H9 (cell line): Measurements from ENCODE around the gene FBXO27. TPM values are rescaled to one million over a fixed set of nuclear protein-coding genes. Genes with fewer than 3 reads are reported as not detected.

Experiments
- DNase-seq: peaks from one replicate; pipeline ENCODE4 v3.0.0-alpha.2; 2017
- H2AFZ ChIP-seq: one replicate; pipeline ENCODE4 v1.6.1; 2013; ENCODE audit warnings: mild to moderate bottlenecking, low read length, control low read depth, moderate library complexity
- H2AK5ac ChIP-seq: 2 replicates; pipeline ENCODE4 v1.6.1; 2013; ENCODE audit warnings: low read length, control low read depth, mixed read lengths; ENCODE audit not compliant: insufficient read length
- H2BK120ac ChIP-seq: one replicate; pipeline ENCODE4 v1.6.1; 2013; ENCODE audit warnings: low read depth, mild to moderate bottlenecking, low read length, control low read depth, inconsistent platforms; ENCODE audit not compliant: poor library complexity, severe bottlenecking
- H2BK12ac ChIP-seq: 2 replicates; pipeline ENCODE4 v1.6.1; 2013; ENCODE audit warnings: low read length, control low read depth, mixed read lengths, low read depth; ENCODE audit not compliant: insufficient read length
- H2BK15ac ChIP-seq: 2 replicates; pipeline ENCODE4 v1.6.1; 2013; ENCODE audit warnings: low read depth, low read length, control low read depth
- H2BK20ac ChIP-seq: one replicate; pipeline ENCODE4 v1.6.1; 2013; ENCODE audit warnings: low read depth, mild to moderate bottlenecking, low read length, control low read depth, inconsistent platforms; ENCODE audit not compliant: poor library complexity, severe bottlenecking
- H2BK5ac ChIP-seq: 2 replicates; pipeline ENCODE4 v1.6.1; 2013; ENCODE audit warnings: low read length, control low read depth, mixed read lengths; ENCODE audit not compliant: insufficient read length
- H3K14ac ChIP-seq: 2 replicates; pipeline ENCODE4 v1.6.1; 2013; ENCODE audit warnings: low read length, control low read depth; ENCODE audit not compliant: insufficient read depth
- H3K18ac ChIP-seq: 2 replicates; pipeline ENCODE4 v1.6.1; 2013; ENCODE audit warnings: low read depth, mild to moderate bottlenecking, mixed read lengths, low read length, control low read depth; ENCODE audit not compliant: insufficient read length
- H3K23ac ChIP-seq: 2 replicates; pipeline ENCODE4 v1.6.1; 2013; ENCODE audit warnings: low read length, control low read depth, mixed read lengths, low read depth; ENCODE audit not compliant: insufficient read length
- H3K23me2 ChIP-seq: 2 replicates; pipeline ENCODE4 v1.6.1; 2013; ENCODE audit warnings: low read depth, mild to moderate bottlenecking, mixed read lengths, low read length, control low read depth; ENCODE audit not compliant: insufficient read length, poor library complexity, severe bottlenecking
- H3K27ac ChIP-seq: 2 replicates; pipeline ENCODE4 v1.5.1; 2013; ENCODE audit warnings: low read length, control low read depth, mixed read lengths, low read depth; ENCODE audit not compliant: insufficient read length
- H3K27me3 ChIP-seq: 2 replicates; pipeline ENCODE4 v1.6.1; 2013; ENCODE audit warnings: low read length, control low read depth, inconsistent platforms; ENCODE audit not compliant: insufficient read depth
- H3K4ac ChIP-seq: 2 replicates; pipeline ENCODE4 v1.6.1; 2013; ENCODE audit warnings: low read depth, mild to moderate bottlenecking, control low read depth, inconsistent platforms, low read length, moderate library complexity
- H3K4me1 ChIP-seq: 2 replicates; pipeline ENCODE4 v1.6.1; 2013; ENCODE audit warnings: low read length, control low read depth, inconsistent platforms; ENCODE audit not compliant: insufficient read depth
- H3K4me2 ChIP-seq: 2 replicates; pipeline ENCODE4 v1.6.1; 2013; ENCODE audit warnings: low read length, control low read depth, mixed read lengths; ENCODE audit not compliant: insufficient read length, insufficient read depth
- H3K56ac ChIP-seq: 2 replicates; pipeline ENCODE4 v1.6.1; 2013; ENCODE audit warnings: low read depth, mild to moderate bottlenecking, mixed read lengths, low read length, control low read depth; ENCODE audit not compliant: insufficient read length
- H3K79me1 ChIP-seq: 2 replicates; pipeline ENCODE4 v1.6.1; 2013; ENCODE audit warnings: low read depth, mild to moderate bottlenecking, moderate library complexity, low read length, control low read depth, inconsistent platforms; ENCODE audit not compliant: insufficient read depth, poor library complexity, severe bottlenecking
- H3K79me2 ChIP-seq: 2 replicates; pipeline ENCODE4 v1.6.1; 2013; ENCODE audit warnings: low read length, control low read depth, inconsistent platforms; ENCODE audit not compliant: insufficient read depth
- H3K9ac ChIP-seq: 2 replicates; pipeline ENCODE4 v1.6.1; 2013; ENCODE audit warnings: low read length, control low read depth, mixed read lengths; ENCODE audit not compliant: insufficient read length; ENCODE audit errors: extremely low read depth
- H3K9me3 ChIP-seq: one replicate; pipeline ENCODE4 v1.6.1; 2013; ENCODE audit warnings: low read depth, low read length, inconsistent platforms; ENCODE audit not compliant: control insufficient read depth
- H3T11ph ChIP-seq: one replicate; pipeline ENCODE4 v1.6.1; 2013; ENCODE audit warnings: mild to moderate bottlenecking, low read length, control low read depth, inconsistent platforms
- H4K20me1 ChIP-seq: one replicate; pipeline ENCODE4 v1.6.1; 2013; ENCODE audit not compliant: control insufficient read depth, insufficient read length, insufficient read depth
- H4K5ac ChIP-seq: 2 replicates; pipeline ENCODE4 v1.6.1; 2013; ENCODE audit warnings: low read depth, mild to moderate bottlenecking, mixed read lengths, low read length, control low read depth; ENCODE audit not compliant: insufficient read length
- H4K8ac ChIP-seq: replicated peaks from 2 replicates; pipeline ENCODE4 v1.6.1; 2013; ENCODE audit warnings: low read length, control low read depth, mixed read lengths, low read depth; ENCODE audit not compliant: insufficient read length
- H4K91ac ChIP-seq: 2 replicates; pipeline ENCODE4 v1.6.1; 2013; ENCODE audit warnings: low read depth, mild to moderate bottlenecking, moderate library complexity, mixed read lengths, low read length, control low read depth; ENCODE audit not compliant: insufficient read length
- H3K27ac Mint-ChIP-seq, 3 experiments: 2 replicates in 2 of 3; 3 replicates in 1 of 3; pipeline ENCODE4 v1.8.0; 2020 to 2021; ENCODE audit warnings: mixed read lengths in 3 of 3, mild to moderate bottlenecking in 1 of 3, moderate library complexity in 1 of 3
- H3K27me3 Mint-ChIP-seq: 2 replicates; pipeline ENCODE4 v1.8.0; 2021; ENCODE audit warnings: low read depth, mild to moderate bottlenecking, moderate library complexity, mixed read lengths
- H3K36me3 Mint-ChIP-seq, 3 experiments: 2 replicates in 2 of 3; 3 replicates in 1 of 3; pipeline ENCODE4 v1.8.0; 2020 to 2021; ENCODE audit warnings: low read depth in 3 of 3, mixed read lengths in 3 of 3; ENCODE audit not compliant: insufficient read depth in 1 of 3
- H3K4me1 Mint-ChIP-seq, 2 experiments: 2 replicates each; pipeline ENCODE4 v1.8.0; 2020; ENCODE audit warnings: mixed read lengths in 2 of 2
- H3K4me3 Mint-ChIP-seq, 2 experiments: 2 replicates in 1 of 2; 3 replicates in 1 of 2; pipeline ENCODE4 v1.8.0; 2020 to 2021; ENCODE audit warnings: mild to moderate bottlenecking in 2 of 2, mixed read lengths in 2 of 2, moderate library complexity in 1 of 2
- H3K9me3 Mint-ChIP-seq, 2 experiments: 2 replicates in 1 of 2; 3 replicates in 1 of 2; pipeline ENCODE4 v1.8.0; 2020; ENCODE audit warnings: mild to moderate bottlenecking in 2 of 2, mixed read lengths in 2 of 2, moderate library complexity in 1 of 2
- CTCF ChIP-seq: fragments of 200-600 bp; sonication (generic); conservative IDR thresholded peaks from 3 replicates; pipeline ENCODE4 v1.8.0; 2021; ENCODE audit warnings: antibody characterized with exemption, mild to moderate bottlenecking
- WGBS: extraction: QIAGEN DNeasy Blood & Tissue Kit; methylation state at CpG from one replicate; pipeline ENCODE4 v1.1.7; 2013; ENCODE audit warnings: missing lambda C conversion rate, low lambda C conversion rate, mixed read lengths; ENCODE audit not compliant: insufficient read length; ENCODE audit errors: extremely low coverage; 5-methylcytosine and 5-hydroxymethylcytosine counted together
- total RNA-seq: library from RNA; stranded (reverse); gene quantifications from 2 replicates; pipeline ENCODE4 v1.2.1, GENCODE V29; 2021

FBXO27 gene
- total RNA-seq, 1 experiment from 2014 or later, result 14.5 TPM

- no peaks in the 10 kb centered on the region; the same call in none of the 2 replicates for H3K27me3 Mint-ChIP-seq
- H3K23ac ChIP-seq, result no peak overlapping the region
- no peak for TF ChIP-seq CTCF
- no peak overlapping the region for H3T11ph ChIP-seq
- no peaks in the 10 kb centered on the region for H3K23me2 ChIP-seq
- no peaks in the 10 kb centered on the region for H4K20me1 ChIP-seq
- no peaks in the 10 kb centered on the region for H3K4me1 Mint-ChIP-seq
- H3K27me3 ChIP-seq, result no peaks in the 10 kb centered on the region
- no peak overlapping the region for H3K18ac ChIP-seq
- no peaks in the 10 kb centered on the region for H3K79me2 ChIP-seq
- H3K27ac ChIP-seq, result no peak overlapping the region
- no CpG with 5 or more reads among the region's 7 CpGs for WGBS
- no peak overlapping the region for H4K5ac ChIP-seq
- no peak overlapping the region for H3K56ac ChIP-seq
- H3K9me3 ChIP-seq, result no peaks in the 10 kb centered on the region
- no peak for DNase-seq
- H3K79me1 ChIP-seq, result no peaks in the 10 kb centered on the region
- H2BK20ac ChIP-seq, result no peak overlapping the region
- H3K9me3 Mint-ChIP-seq, result no peaks in the 10 kb centered on the region
- H3K4me1 ChIP-seq, result no peaks in the 10 kb centered on the region
- H4K8ac ChIP-seq, result no peak overlapping the region
- H2AK5ac ChIP-seq, result no peak overlapping the region
- no peak overlapping the region for H4K91ac ChIP-seq
- no peak overlapping the region for H2AFZ ChIP-seq
- no peak overlapping the region for H3K4me3 Mint-ChIP-seq
- H3K4me2 ChIP-seq, result no peak overlapping the region
- H2BK12ac ChIP-seq, result no peak overlapping the region
- peaks cover 0 to 10% (median 3%) of the 10 kb centered on the region in 3 experiments; a peak in 3 of 7 replicates for H3K36me3 Mint-ChIP-seq
- no peak overlapping the region for H2BK5ac ChIP-seq
- no peak overlapping the region; a peak in 1 of 7 replicates for H3K27ac Mint-ChIP-seq
- no peak overlapping the region for H2BK120ac ChIP-seq
- no peak overlapping the region for H3K4ac ChIP-seq
- H2BK15ac ChIP-seq, result no peak overlapping the region
- H3K9ac ChIP-seq, result no peak overlapping the region
- H3K14ac ChIP-seq, result no peak overlapping the region
Observed at GRCh38 chr19:39014037-39014436, 18.3 kb downstream of the FBXO27 start.
